Hematopoietic multipotent progenitor cell treated with erythropoietin and hydrocortisone succinate and interleukin-3 and kit ligand, for 8 days (in vitro differentiated cells): ENCODE measurements around the gene COMMD1.
"Not testable (repeated sequence)": the region's sequence is repeated elsewhere in the genome, so short reads cannot be mapped to it uniquely, and the experiment has no call there.

ENCODE experiments used
- DNase-seq: peaks from one replicate; pipeline ENCODE4 v3.0.0-alpha.2; 2015

The COMMD1 gene

DNA sequence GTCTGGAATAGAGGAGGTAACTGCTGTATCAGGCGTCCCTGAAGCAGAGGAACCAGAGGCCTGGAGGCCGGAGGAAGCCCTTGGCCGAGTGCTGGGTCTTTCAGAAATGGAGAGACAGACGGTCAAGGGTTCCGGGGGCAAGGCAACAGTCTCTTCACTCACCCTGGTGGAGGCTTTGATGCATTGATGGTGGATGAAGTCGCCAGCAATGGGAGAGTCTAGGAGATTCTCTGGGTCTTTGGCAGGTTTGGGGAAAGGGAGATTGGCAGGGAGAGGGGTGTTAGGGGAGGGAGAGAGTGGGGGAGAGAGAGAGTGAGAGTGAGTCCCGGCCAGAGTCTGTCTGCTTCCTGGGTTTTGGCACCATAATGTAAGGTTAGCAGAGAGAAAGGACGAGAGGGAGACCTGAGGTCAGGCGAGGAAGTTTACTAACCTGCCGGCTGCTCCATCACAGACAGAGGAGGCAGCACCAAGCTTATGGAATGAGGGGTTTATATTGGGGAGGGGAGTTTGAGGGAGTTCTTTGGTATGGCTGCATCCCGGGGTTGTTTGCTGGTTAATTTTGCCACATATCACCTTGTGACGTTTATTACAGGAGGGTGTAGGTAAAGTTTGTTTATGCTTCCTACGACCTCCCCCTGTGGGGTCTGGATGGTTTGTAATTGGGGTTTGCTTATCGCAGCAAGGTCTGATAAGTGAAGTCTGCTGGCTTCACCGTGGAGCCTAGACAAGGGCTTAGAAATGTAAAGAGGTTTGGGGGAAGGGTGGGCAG lies 19.6 kb downstream of the COMMD1 start:
- DNase-seq = no peak

DNA sequence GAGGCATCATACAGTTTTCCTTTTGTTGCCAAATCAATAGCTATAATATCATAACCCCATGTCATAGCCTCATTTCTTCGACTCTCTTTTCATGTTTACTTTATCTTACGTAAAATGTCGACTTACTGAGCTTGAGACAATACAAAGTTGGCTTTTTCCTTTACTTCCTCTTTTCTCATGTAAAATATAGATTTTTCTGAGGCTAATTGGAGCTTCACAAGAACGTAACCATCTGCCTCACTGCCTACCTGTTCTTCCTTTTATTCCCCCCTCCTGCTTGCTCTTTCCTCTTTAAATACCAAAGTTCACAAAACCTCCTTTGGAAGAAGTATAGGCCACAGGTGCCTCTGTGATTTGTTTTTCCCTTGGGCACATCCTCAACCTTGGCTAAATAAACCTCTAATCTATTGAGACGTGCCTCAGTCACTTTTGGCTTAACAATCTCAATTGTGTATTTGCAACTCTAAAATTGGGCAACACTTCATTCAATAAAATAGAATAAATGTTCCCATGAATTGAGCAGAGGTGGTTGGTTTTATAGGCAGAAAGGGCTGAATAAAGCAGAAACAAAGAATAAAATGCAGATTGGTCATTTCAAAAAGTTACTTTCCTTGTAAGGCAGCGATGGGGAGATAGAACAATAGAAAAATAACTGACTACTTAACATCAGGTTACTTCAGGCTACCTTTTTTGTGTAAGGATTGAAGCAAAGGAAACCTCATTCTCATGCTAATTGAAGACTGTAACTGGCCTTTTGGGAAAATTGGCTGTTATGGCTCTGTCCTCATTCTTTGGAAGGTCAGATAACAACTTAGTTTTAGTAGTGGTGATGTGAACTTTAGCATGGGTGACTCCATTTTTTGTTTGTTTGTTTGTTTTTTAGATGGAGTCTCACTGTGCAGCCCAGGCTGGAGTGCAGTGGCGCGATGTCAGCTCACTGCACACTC lies 21.3 kb downstream of the COMMD1 start:
- DNase-seq = no peak

DNA sequence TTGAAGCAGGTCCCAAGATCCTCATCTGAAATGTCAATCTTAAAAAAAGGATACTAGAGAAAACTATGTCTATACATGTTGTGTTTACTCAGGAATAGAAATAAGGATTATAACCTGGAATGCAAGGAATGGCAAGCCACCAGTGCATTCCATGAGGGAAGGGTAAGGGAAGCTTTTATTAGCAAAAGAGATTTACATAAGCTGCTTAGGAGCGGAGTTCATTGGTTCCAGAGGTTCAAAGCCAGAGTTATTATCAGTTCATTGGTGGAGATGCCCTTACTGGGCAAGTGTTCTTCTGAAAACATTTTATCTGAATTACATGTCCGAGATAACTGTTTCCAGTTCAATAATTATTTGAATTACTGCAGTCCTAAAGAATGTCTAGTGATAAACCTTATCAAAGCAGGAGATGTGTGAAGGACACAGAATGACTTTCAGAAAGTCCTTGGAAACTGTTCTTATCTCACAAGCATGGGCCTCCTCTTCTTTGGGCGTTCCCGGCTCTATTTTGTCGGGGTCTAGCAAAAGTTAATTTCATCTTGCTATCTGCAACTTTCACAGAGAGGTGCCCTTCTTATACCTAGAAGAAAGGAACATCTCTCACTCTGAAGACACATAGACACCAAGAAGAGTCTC lies 23.5 kb downstream of the COMMD1 start:
- DNase-seq = peak; percentile 78

DNA sequence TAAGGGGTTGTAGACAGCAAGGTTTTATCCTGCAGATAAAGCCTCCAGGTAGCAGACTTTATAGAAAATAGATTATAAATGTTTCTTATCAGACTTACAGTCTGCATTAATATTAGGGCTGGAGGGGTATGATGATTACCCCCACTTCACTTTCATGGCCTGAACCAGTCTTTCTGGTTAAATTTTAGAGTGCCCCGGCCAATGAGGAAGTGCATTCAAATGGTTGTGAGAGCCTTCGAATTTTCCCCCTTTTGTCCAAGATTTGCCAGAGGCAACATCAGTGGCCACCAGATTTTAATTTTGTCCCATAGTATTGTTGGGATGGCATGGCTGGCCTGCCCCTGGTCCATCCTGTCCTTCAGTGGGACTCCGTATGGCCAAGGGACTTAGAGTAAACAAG lies 31.6 kb downstream of the COMMD1 start:
- DNase-seq = no peak

- DNase-seq = no peak
These were observed 32.4 kb downstream of the COMMD1 start for GRCh38 chr2:61937886-61938285.

DNA sequence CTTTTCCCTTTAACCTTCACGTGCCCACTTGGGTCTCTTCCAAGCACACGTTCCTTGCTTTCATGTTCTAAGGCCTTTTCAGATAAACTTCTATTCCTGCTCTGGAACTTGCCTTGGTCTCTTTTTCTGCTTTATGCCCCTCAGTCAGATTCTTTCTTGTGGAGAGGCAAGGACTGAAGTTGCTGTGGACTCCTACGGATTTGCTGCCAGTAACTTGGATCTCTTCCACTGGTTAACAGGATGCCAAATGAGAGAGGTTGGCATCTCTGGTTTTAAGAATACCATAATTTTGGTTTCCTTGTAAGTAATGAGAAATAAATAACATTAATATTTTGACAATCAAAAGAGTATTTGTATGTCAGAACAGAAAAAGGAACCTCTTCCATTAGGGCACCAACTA lies 33.0 kb downstream of the COMMD1 start:
- no peak for DNase-seq

DNA sequence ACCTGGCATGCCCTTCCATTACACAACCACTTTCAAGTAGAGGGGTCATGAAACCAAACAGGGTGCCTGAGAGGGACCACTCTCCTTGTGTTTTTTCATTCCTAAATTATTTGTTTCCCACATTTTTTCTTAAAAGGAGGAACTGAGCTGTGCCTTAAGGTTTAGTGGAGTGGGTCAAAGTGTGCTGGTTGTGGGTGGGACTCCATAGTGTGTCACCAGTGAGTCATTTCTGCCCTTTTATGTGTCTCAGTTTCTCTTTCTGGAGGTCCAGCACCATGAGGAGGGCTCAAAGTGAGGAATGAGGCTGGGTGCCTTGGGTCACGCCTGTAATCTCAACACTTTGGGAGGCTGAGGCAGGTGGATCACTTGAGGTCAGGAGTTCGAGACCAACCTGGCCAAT lies 37.8 kb downstream of the COMMD1 start:
- no peak for DNase-seq

DNA sequence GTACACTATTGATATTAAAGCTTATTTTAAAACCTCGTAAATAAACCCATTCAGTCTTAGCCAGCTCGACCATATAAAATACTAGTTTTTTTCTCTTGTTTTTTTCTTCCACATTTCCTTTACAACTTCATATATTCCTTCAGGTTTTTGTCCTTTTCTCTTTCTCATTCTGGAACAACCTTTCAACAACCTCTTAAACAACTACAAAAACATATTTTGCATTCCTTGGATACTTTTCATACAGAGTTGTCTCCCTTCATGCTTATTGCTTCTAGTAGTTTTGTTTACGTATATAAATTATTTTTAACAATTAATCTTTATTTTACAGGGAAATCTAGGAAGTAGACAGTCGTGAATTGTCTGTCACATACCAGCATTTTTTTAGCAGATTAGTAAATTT lies 41.2 kb downstream of the COMMD1 start:
- no peak for DNase-seq

- DNase-seq = no peak
These were observed 43.4 kb downstream of the COMMD1 start for GRCh38 chr2:61948661-61949457.

GRCh38 chr2:61949458-61949713 lies 43.9 kb downstream of the COMMD1 start:
- no peak for DNase-seq

DNA sequence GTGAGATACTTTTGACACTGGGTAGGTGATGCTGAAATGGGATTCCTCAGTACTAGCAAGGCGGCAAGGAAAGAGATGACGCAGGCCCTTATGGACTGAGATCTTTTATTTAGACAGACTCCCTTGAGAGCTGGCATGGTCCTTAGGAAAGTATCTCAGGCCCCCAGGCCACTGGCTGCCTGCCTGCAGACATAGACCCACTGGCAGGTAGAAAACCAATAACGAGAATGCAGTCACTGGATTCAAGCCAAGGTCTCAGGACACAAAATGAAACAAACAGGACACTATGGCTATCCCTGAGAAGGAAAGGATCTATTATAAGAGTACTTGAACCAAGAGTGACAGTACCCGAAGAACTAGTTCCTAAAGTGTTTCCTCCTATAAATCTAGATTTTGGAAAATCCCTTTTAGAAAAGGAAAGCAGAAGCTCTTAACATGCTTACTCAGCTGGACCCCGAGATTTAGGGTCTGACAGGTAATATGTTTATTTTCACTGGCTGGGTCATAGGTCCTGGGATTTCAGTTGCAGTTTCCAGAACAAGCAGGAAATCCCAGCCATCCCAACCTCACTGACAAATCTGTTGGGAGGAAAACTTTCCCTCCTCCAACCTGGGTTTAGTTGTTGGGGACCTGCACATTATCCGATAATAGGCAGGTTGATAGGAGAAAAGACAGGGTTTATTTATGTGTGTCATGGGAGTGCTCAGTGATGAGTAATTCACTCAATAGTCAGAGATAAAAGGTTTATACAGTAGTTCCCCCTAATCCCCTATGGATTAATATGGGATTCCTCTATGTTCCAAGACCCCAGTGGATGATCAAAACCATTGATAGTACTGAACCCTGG lies 44.5 kb downstream of the COMMD1 start:
- no peak for DNase-seq

- no peak for DNase-seq
These were observed 45.3 kb downstream of the COMMD1 start for GRCh38 chr2:61950571-61951315.

DNA sequence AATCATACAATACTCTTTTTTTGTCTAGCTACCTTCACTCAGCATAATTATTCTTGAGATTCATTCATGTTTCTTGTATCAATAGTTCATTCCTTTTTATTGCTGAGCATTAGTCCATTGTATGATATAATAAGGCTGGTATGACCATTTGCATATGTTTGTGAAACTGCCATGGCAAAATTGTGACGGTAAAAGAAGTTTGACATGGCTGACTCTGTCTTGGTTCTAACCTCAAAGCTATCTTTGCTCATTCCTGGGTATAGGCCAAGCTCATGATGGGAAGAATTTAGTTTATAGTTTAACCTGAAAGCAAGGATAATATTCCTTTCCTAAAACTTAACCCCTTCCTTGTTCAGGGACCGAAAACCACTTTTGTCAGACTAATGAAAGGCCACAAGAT lies 46.4 kb downstream of the COMMD1 start:
- DNase-seq = no peak

DNA sequence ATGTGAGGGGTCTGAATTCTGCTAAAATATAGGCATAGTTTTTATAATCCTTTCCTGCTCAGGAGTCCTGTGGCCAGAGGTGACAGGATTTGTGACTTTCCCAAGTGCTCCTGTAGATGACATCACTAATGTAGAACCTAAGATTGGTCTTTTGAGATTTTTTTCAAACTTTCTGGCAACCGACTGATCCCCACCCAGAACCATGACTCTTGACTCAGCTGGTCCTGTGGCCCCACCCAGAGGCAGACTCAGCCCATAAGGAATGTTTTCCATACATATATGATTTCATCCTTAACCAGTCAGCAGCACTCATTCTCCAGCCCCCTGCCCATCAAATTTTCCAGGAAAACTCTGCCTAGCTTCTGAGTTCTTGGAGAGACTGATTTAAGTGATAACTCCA lies 46.8 kb downstream of the COMMD1 start:
- DNase-seq = no peak

- DNase-seq = not testable (repeated sequence)
These were observed 49.4 kb downstream of the COMMD1 start for GRCh38 chr2:61954856-61955255.

DNA sequence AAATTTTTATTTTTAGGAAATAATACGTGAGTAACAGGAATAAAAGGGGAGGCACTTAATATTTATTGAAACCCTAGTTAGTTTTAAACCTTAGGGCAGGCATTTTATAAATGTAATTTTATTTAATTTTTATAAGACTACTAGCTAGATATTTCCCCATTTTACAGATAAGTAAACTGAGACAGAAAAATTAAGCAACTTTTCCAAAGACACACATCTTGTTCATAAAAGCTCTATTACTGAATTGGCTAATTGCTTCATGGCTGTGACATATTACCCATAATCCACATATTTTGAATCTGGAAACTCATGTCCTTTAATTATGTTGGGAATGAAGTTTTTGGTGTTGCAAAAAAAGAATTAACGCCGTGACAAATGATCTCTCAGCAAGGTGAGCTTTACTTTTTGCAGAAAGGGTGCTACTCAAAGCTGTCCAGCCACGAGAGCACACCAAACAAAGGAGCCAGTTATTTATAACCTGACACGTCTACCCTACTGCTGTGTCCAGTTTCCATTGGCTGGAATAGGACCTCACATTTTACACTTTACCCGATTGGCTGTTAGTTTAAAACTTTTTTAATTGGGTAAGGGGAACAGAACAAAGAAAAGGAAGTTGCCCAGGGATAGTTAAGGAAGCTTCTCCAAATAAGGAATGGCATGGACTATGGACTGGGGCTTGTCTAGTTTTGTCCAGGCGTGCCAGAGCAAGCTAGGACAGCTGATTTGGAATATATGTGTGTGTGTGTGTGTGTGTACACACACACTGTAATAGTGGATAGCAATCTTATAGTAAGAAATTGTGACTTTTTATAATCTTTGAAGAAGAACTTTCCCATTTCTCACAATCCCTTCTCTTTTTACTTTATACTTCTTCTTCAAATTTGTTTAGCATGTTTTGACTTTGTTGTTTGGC lies 54.2 kb downstream of the COMMD1 start:
- DNase-seq = no peak

DNA sequence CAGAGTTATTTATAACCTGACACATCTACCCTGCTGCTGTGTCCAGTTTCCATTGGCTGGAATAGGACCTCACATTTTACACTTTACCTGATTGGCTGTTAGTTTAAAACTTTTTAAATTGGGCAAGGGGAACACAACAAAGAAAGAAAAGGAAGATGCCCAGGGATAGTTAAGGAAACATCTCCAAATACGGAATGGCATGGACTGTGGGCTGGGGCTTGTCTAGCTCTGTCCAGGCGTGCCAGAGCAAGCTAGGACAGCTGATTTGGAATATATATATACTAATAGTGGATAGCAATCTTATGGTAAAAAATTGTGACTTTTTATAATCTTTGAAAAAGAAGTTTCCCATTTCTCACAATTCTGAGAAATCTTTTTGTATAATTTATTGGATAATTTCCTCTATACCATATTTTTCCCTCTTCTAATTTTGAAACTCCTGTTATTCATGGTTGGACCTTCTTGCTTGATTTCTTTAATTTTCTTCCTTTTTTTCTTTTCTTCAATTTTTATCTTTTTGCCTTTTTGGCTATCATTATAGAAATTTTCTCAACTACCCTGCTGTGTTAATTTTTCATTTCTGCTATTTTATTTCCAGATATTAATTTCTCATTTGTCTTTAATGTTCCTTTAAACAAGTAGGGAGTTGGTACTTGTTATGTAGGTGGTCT lies 55.9 kb downstream of the COMMD1 start:
- no peak for DNase-seq

- DNase-seq = no peak
These were observed 56.9 kb downstream of the COMMD1 start for GRCh38 chr2:61962095-61962984.
